GM19025 (cell line): ENCODE results near the gene AKT3.

Experiments used
- ATAC-seq: cut with Tn5 transposase; IDR thresholded peaks from one replicate; pipeline ENCODE4 v1.9.1; 2021; ENCODE audit warnings: mild to moderate bottlenecking, low read depth, moderate library complexity; ENCODE audit not compliant: unreplicated experiment

The AKT3 gene

GRCh38 chr1:243575070-243575469 is 275.0 kb downstream of the AKT3 start:
- ATAC-seq, result no peak

DNA sequence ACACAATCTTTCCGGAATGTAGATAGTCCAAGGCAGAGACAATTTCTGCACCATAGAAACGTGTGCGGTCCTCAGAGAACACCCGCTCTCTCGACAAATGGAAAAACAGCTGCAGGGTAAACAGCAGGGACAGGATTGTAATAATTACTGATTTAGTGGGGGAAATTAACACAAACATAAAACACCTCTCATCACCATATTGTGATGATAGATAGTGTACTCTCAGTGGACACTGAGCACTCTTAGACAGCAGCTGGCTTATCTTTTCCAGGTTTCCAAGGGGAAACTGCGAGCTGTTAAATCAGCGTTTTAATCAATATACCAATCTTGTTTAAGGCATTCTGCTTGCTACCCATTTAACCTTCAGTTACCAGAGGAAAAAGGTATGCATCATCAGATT is 277.1 kb downstream of the AKT3 start:
- ATAC-seq, result no peak

DNA sequence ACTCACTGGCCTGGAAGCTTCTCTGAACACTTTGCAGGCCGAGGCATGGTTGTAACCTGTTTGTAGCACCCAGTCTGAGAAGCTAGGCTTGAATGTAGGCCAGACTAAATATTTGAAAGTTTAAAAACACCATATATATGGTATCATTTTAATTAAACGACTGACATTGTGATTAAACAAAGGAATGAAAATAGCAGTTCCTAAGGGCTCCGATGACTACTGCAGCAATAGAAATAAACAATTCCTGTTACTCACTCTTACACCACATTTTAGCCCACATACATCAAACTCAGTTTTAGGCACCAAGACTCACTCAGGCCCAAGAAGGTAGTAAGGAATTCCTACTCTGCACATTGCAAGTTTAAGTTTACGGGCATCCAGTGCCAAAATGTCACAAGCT is 281.2 kb downstream of the AKT3 start:
- ATAC-seq, result no peak

GRCh38 chr1:243564814-243565213 is 285.2 kb downstream of the AKT3 start:
- no peak for ATAC-seq

DNA sequence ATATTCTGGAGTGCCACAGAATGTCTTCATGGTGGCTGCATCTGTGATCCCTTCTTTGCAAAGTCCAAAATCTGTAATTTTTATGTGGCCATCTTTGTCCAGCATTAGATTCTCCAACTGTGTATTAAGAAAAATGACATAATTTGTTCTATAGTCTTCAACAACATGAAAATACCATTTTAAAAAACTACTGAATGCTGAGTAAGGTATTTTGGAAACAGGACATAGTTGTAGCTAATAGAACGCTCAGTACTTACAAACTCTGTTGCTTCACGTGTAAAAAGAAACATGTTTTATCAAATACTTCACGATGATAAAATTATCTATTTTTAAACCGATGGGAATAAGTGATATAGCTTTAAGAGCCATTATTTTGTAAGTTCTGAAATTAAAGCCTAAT is 286.3 kb downstream of the AKT3 start:
- no peak for ATAC-seq

- ATAC-seq, result no peak
These were observed 287.6 kb downstream of the AKT3 start for GRCh38 chr1:243562473-243562872.

GRCh38 chr1:243561588-243562319 is 288.3 kb downstream of the AKT3 start:
- no peak for ATAC-seq

DNA sequence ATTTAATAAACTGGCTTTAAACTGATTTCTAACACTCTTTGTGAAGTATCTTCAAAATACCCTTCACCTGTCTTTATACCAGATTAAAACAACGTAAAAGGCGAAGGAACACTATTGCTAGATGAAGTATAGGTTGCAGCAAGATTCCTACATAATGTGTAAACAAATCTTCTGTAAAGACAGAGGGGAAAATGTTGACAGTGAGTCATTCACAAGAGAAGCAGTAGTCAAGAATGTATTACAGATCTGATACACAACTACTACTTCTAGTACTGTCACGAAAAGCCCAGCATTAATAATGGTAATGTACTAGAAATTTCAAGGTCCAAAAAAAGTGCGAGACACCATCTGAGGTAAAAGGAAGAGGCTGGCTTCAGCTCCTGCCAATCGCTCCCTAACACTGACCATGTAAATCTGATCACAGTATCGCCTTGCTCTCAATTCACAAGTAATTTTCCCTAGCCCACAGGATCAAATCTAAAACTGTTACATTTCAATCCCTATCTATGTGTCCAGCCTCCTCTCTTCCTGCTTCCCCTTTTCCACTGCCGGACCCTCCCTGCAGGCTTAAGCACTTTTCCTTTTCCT is 290.4 kb downstream of the AKT3 start:
- ATAC-seq, result no peak

GRCh38 chr1:243558576-243558975 is 291.5 kb downstream of the AKT3 start:
- ATAC-seq, result no peak

GRCh38 chr1:243557866-243558265 is 292.2 kb downstream of the AKT3 start:
- ATAC-seq, result no peak

DNA sequence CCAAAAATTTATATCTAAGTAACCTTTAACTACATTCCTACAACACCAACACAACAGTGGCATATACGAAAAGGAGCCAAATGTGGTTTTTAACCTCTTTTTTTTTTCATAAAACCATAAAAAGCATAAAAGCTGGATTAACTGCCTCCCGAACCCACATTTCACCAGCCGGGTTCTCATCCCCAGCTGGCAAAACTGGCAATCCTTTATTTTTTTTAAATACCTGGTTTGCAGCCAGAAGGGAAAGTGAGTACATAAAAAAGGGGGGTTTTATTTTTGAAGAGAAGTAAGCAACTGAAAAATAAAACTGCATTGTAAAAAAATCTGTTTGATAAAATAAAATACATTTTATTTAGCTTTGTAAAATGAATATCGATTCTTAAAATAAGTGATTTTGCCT is 295.4 kb downstream of the AKT3 start:
- no peak for ATAC-seq

GRCh38 chr1:243553090-243553489 is 297.0 kb downstream of the AKT3 start:
- ATAC-seq, result no peak

GRCh38 chr1:243550276-243550675 is 299.8 kb downstream of the AKT3 start:
- ATAC-seq, result no peak

DNA sequence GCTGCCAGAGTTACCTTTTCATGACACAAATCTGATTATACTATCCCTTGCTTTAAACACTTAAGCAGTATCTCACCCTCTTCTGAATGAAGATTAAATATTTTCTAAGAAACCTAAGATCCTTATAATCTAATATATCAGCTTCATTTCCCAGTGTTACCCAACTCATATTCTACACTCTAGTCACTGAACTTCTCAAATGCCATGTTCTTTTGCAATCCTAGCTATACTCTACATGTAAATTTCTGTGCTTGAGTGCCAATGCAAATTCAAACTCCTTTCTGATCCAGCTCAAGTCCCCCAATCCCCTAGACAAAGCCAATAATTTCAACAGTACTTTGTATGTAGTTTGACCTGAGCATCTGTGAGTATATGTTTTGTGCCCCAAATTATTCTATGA is 300.3 kb downstream of the AKT3 start:
- no peak for ATAC-seq

- ATAC-seq, result no peak
These were observed 300.9 kb downstream of the AKT3 start for GRCh38 chr1:243549108-243549507.

DNA sequence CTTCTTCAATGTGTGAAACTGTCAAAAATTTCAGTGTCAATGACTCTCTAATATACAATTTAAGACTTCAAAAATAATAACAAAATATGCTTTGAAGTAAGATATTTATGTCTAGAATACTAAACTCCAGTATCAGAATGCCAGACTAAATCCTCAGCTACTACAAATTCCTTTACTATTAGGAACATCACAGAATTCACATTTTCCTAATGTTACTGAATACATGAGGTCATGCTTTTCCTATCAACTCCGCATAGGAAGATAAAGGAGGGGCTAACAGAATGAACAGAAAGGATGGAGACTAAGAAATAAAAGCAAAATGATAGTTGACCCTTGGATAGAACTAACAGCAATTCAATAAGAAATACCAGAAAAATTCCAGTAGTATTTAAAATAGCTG is 301.5 kb downstream of the AKT3 start:
- no peak for ATAC-seq

GRCh38 chr1:243547891-243548290 is 302.2 kb downstream of the AKT3 start:
- no peak for ATAC-seq

GRCh38 chr1:243546457-243546856 is 303.6 kb downstream of the AKT3 start:
- no peak for ATAC-seq

- no peak for ATAC-seq
These were observed 306.5 kb downstream of the AKT3 start for GRCh38 chr1:243543501-243543900.

DNA sequence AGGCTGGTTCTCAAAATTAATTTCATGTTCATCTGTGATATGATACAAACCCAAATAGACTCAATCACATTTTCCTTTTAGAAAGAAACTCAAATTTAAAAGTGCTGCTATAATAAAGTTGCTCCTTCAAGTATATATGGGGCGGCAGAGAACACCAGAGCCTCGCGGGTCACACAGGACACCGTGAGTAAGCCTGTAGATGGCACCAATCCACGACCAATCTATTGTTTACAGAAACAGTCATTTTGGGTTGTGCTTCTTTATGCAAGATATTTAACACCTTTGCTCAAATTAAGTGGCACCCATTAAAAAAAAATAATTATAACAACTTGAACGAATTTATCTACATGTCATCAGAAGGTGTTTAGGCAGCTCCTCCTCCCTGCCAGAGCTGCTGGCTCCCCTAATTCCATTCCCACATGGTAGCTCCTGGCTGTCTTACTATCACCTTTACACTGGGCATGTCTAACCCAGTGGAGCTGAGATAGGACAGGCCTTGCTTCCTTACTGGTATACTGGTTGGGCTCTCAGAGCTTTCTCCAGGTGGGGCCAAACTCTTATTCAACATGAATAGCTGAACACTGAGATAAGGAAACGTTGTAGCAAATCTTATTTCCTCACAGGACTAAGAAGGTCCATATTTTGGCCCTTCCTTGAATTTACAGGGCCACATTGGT is 307.2 kb downstream of the AKT3 start:
- no peak for ATAC-seq

GRCh38 chr1:243539636-243540035 is 310.4 kb downstream of the AKT3 start:
- ATAC-seq, result no peak

DNA sequence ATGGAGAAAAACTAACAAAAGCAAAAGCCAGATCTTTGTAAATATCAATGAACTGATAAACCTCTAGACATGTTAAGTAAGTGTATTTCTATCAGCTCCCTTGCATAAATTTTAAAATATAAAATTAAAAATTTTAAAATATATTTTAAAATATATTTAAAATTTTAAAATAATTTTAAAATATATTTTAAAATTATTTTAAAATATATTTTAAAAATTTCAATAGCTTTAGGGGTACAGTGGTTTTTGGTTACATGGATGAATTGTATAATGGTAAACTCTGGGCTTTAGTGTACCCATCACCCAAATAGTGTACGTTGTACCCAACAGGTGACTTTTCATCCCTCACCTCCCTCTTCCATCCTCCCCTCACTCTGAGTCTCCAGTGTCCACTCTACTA is 315.0 kb downstream of the AKT3 start:
- ATAC-seq, result no peak
